Measurements from ENCODE around the gene INPP1. TPM values are rescaled to one million over a fixed set of nuclear protein-coding genes. Genes with fewer than 3 reads are reported as not detected.

INPP1 gene
- total RNA-seq, 2 donors from 2014 or later: 9.2 to 24.1 TPM

- ATAC-seq (no peak), DNase-seq (ENCODE audit: low spot score in 2 of 2) (no peak)
- Mint-ChIP-seq H3K27ac (peak overlapping the region; percentile 10 to 92), H3K9me3 (no peaks in the 10 kb centered on the region), H3K36me3 (peaks cover 5 to 22% of the 10 kb centered on the region in 2 donors)
Measured at GRCh38 chr2:190410166-190410565, 66.8 kb downstream of the INPP1 start.

DNA sequence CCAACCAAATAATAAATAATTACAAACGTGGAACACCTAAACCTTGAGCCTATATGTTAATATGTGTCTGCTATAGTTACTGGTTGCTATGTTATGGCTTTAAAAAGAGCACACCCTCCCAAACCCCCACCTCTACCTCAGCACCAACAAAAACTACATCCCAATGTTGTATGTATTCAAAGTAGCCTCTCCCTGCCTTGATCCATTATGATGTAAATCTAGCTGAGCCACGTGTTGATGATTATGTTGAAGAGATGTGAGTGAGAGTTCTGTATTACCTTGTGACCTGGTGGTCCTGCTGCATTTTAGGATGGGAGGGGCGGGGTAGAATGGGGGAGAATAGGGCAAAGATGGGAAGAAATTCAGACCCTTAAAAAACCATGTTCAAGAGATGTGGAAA, 69.6 kb downstream of the INPP1 start:
- ATAC-seq (no peak), DNase-seq (ENCODE audit: low spot score in 2 of 2) (no peak)
- peaks cover 5 to 22% of the 10 kb centered on the region in 2 donors for H3K36me3 Mint-ChIP-seq
- peak overlapping the region in 1 of 2 donors; percentile 59 for H3K27ac Mint-ChIP-seq
- H3K9me3 Mint-ChIP-seq: no peaks in the 10 kb centered on the region

DNA sequence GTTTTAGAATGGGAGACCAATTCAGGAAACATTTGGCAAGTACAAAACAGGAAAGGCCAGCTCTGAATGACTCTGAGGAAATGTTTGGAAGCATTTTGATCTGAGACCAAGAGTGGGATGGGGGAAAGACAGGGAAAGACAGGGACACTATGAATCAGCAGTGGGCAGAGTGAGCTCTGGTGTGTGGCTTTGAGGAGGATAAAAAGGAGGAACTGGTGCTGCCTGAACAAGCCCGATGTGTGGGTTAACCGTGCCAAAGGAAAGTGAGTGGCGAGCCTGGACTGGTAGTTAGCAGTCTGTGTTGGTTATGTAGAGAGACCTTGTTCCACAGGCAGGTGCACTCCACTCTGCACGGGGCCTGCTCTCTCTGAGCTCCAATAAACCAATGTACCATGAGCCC, 70.0 kb downstream of the INPP1 start:
- H3K9me3 Mint-ChIP-seq: no peaks in the 10 kb centered on the region
- peaks cover 5 to 26% of the 10 kb centered on the region in 2 donors for H3K36me3 Mint-ChIP-seq
- H3K27ac Mint-ChIP-seq: peak overlapping the region; percentile 59 to 66
- ATAC-seq (no peak), DNase-seq (ENCODE audit: low spot score in 2 of 2) (no peak)

DNA sequence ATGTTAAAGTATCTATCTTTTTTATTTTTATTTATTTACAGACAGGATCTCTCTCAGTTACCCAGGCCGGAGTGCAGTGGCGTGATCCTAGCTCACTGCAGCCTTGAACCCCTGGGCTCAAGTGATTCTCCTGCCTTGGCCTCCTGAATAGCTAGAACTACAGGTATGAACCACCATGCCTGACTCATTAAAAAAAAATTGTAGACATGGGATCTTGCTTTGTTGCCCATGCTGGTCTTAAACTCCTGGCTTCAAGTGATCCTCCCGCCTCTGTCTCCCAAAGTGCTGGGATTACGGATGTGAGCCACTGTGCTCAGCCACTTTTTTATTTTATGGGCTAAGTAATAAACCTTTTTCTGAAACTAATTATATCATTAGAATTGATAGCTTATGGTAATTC, 71.9 kb downstream of the INPP1 start:
- DNase-seq (ENCODE audit: low spot score in 2 of 2) (no peak), ATAC-seq (peak in 1 of 2 donors; percentile 30)
- Mint-ChIP-seq H3K27ac (peak overlapping the region; percentile 85 to 92), H3K36me3 (peaks cover 5 to 38% of the 10 kb centered on the region in 2 donors), H3K9me3 (no peaks in the 10 kb centered on the region)

- peaks cover 5 to 38% of the 10 kb centered on the region in 2 donors for H3K36me3 Mint-ChIP-seq
- peak; percentile 43 to 52 for ATAC-seq
- H3K27ac Mint-ChIP-seq: peak overlapping the region; percentile 85 to 92
- H3K9me3 Mint-ChIP-seq: no peaks in the 10 kb centered on the region
- DNase-seq (ENCODE audit: low spot score in 2 of 2): no peak
Measured at GRCh38 chr2:190415794-190416775, 72.7 kb downstream of the INPP1 start.

- H3K9me3 Mint-ChIP-seq: no peaks in the 10 kb centered on the region
- ATAC-seq: no peak
- peaks cover 5 to 35% of the 10 kb centered on the region in 2 donors for H3K36me3 Mint-ChIP-seq
- DNase-seq (ENCODE audit: low spot score in 2 of 2): no peak
- H3K27ac Mint-ChIP-seq: peak overlapping the region; percentile 53 to 85
Measured at GRCh38 chr2:190417045-190417842, 73.9 kb downstream of the INPP1 start.

GRCh38 chr2:190418727-190419126, 75.3 kb downstream of the INPP1 start:
- H3K9me3 Mint-ChIP-seq: no peaks in the 10 kb centered on the region
- DNase-seq (ENCODE audit: low spot score in 2 of 2) (no peak), ATAC-seq (no peak)
- H3K36me3 Mint-ChIP-seq: peaks cover 5 to 23% of the 10 kb centered on the region in 2 donors
- peak overlapping the region in 1 of 2 donors; percentile 74 for H3K27ac Mint-ChIP-seq

DNA sequence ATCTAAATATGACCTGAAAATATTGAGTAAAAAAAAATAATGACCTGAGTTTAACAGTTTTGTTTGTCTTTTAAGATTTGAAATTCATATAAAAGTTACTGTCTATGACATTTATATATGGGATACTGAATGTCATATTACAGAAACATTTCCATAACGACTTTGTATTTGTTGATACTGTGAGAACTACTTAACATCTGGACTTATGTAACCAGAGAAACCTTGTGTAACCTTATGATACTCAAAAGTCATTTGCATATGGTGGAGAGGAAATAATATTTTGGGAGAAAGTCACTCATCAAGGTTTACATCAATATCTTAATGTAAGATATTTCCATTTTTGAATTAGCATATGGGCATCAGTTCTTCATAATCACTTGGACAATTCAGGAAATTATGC, 77.4 kb downstream of the INPP1 start:
- DNase-seq (ENCODE audit: low spot score in 2 of 2) (no peak), ATAC-seq (no peak)
- Mint-ChIP-seq H3K9me3 (no peaks in the 10 kb centered on the region), H3K36me3 (peaks cover 5 to 30% of the 10 kb centered on the region in 2 donors), H3K27ac (no peak overlapping the region)

Other genes starting within 250 kb of the INPP1 start
- 10 to 100 TPM; 30.2 to 32.0 TPM for gene HIBCH, start 23.8 kb upstream of the INPP1 start, total RNA-seq
- 10 to 100 TPM; 18.8 to 37.5 TPM for gene MFSD6, start 64.8 kb downstream of the INPP1 start, total RNA-seq
- 10 to 100 TPM; 18.3 to 19.4 TPM for gene NEMP2, start 191.1 kb downstream of the INPP1 start, total RNA-seq

Data from activated naive CD4-positive, alpha-beta T cell treated with anti-CD3 and anti-CD28 coated beads, Interleukin-2, amount 50 U/mL, for 72 hours (primary cell).